Adrenal gland (tissue), 12 donors: ENCODE data around the gene CCDC78. TPM values are rescaled to one million over a fixed set of nuclear protein-coding genes. Genes with fewer than 3 reads are reported as not detected.

ENCODE experiments used
- DNase-seq, 7 donors: peaks; one replicate each; pipeline ENCODE4 v3.0.0-alpha.2; 2019 to 2020
- H3K27ac ChIP-seq, 5 donors: fragments of 200-600 bp; sonication (generic) in 4 of 5; 1 replicate in 3 of 5; 2 replicates in 2 of 5; pipeline versions ENCODE4 v1.5.1 to v1.8.0; 2016 to 2020; ENCODE audit warnings: mild to moderate bottlenecking in 1 of 5
- H3K27me3 ChIP-seq: fragments of 200-600 bp; 2 replicates; pipeline ENCODE4 v1.8.0; 2021
- H3K36me3 ChIP-seq, 2 donors: fragments of 200-600 bp; replicated peaks in 1 of 2; 1 replicate in 1 of 2; 2 replicates in 1 of 2; pipeline versions ENCODE4 v1.5.1 to v1.8.0; 2018 to 2022
- H3K4me1 ChIP-seq, 2 donors: fragments of 200-600 bp; replicated peaks in 1 of 2; 1 replicate in 1 of 2; 2 replicates in 1 of 2; pipeline versions ENCODE4 v1.5.1 to v1.8.0; 2018 to 2021
- H3K4me3 ChIP-seq, 4 donors: fragments of 200-600 bp; sonication (generic) in 3 of 4; one replicate each; pipeline ENCODE4 v1.5.1; 2016 to 2018
- H3K9me3 ChIP-seq, 3 donors: fragments of 200-600 bp; sonication (generic) in 1 of 3; replicated peaks in 1 of 3; 1 replicate in 2 of 3; 2 replicates in 1 of 3; pipeline versions ENCODE4 v1.5.1 to v1.8.0; 2016 to 2021
- POLR2A ChIP-seq, 2 donors: fragments of 450-650 bp; IDR thresholded peaks; one replicate each; pipeline ENCODE4 v1.6.1; 2017; ENCODE audit warnings: antibody characterized with exemption in 2 of 2, mild to moderate bottlenecking in 2 of 2, moderate library complexity in 1 of 2
- WGBS, 4 donors: extraction: QIAGEN DNeasy Blood & Tissue Kit in 2 of 4; methylation state at CpG; one replicate each; pipeline versions ENCODE4 v1.1.5 to v1.1.7; 2013 to 2017; 5-methylcytosine and 5-hydroxymethylcytosine counted together
- intact Hi-C, 2 donors: fragments of 100-400 bp; cut with DNase I; formaldehyde crosslinking; loops; one replicate each; pipeline versions ENCODE4 v1.14.1 to v1.15.0; 2022 to 2023
- polyA plus RNA-seq, 3 donors: library from polyadenylated mRNA; stranded (reverse); fragments of 200-250 nt in 2 of 3; fragments of 350-450 nt in 1 of 3; fragmentation: Illumina TruSeq in 1 of 3; extraction: RNeasy Lipid Tissue Mini Kit (QIAGEN cat#74804) in 1 of 3; gene quantifications; one replicate each; pipeline ENCODE4 v1.2.3, GENCODE V29; 2013 to 2014
- total RNA-seq, 9 donors: library from RNA; depleted of rRNA in 4 of 9; stranded (reverse); fragments of >200 nt in 4 of 9; fragments of 120-200 nt in 1 of 9; fragmentation: NEBNext Ultra II Directional in 1 of 9; extraction: Animal tissue kit (Norgen Biotek cat#: 25700) in 1 of 9; gene quantifications; one replicate each; pipeline versions ENCODE4 v1.1.0 to v1.2.4, GENCODE V29; 2013 to 2023
- TF ChIP-seq, protein P1 (sequence below), 6 experiments: fragments of 450-650 bp in 4 of 6; fragments of 200-600 bp in 2 of 6; sonication (generic) in 1 of 6; IDR thresholded peaks; 1 replicate in 5 of 6; 2 replicates in 1 of 6; pipeline versions ENCODE4 v1.5.1 to v1.8.0; 2016 to 2021; ENCODE audit warnings: antibody characterized with exemption in 6 of 6, mild to moderate bottlenecking in 2 of 6, moderate library complexity in 1 of 6
- donor health status: healthy with polysubstance abuse.
- donor health status: Bipolar disorder and iron deficiency.
- donor health status: DM: yes; HTN: yes; CAD: no.
- donor health status: DM: no; HTN: no; CAD: no.
- donor health status: DM: no; HTN: no; CAD: no.
- donor health status: DM: yes; HTN: yes; CAD: no.

The CCDC78 gene
- total and polyA plus RNA-seq, 12 donors, result 0.17 to 49.9 (median 0.85) TPM; not detected in 2

- 9 to 28% (median 20%) methylated on average over 9 to 30 of the region's 30 CpGs for WGBS, 4 donors
- DNase-seq, result peak; percentile 64 to 95 (median 81)
- H3K27me3 ChIP-seq, result peaks cover 25% of the 10 kb centered on the region
- H3K4me3 ChIP-seq, result no peak overlapping the region
- intact Hi-C loops, result loop anchor here (5.0 to 10.0 kb wide), 4 partner anchors 72 to 347 kb away; partner anchors contain the start of genes CHTF18 (in 1 of the 2) and RPUSD1 (in 1 of the 2)
- no peaks in the 10 kb centered on the region for H3K9me3 ChIP-seq
- peaks cover 5 to 11% of the 10 kb centered on the region in 2 donors for H3K4me1 ChIP-seq
- H3K36me3 ChIP-seq, result no peaks in the 10 kb centered on the region
- peak overlapping the region in 1 of 5 donors; percentile 60 for H3K27ac ChIP-seq
- TF ChIP-seq, protein P1, sequence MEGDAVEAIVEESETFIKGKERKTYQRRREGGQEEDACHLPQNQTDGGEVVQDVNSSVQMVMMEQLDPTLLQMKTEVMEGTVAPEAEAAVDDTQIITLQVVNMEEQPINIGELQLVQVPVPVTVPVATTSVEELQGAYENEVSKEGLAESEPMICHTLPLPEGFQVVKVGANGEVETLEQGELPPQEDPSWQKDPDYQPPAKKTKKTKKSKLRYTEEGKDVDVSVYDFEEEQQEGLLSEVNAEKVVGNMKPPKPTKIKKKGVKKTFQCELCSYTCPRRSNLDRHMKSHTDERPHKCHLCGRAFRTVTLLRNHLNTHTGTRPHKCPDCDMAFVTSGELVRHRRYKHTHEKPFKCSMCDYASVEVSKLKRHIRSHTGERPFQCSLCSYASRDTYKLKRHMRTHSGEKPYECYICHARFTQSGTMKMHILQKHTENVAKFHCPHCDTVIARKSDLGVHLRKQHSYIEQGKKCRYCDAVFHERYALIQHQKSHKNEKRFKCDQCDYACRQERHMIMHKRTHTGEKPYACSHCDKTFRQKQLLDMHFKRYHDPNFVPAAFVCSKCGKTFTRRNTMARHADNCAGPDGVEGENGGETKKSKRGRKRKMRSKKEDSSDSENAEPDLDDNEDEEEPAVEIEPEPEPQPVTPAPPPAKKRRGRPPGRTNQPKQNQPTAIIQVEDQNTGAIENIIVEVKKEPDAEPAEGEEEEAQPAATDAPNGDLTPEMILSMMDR (IDR thresholded peaks at IDR 0.05), result no peak
Observed at GRCh38 chr16:709566-710499, 16.4 kb downstream of the CCDC78 start.

DNA sequence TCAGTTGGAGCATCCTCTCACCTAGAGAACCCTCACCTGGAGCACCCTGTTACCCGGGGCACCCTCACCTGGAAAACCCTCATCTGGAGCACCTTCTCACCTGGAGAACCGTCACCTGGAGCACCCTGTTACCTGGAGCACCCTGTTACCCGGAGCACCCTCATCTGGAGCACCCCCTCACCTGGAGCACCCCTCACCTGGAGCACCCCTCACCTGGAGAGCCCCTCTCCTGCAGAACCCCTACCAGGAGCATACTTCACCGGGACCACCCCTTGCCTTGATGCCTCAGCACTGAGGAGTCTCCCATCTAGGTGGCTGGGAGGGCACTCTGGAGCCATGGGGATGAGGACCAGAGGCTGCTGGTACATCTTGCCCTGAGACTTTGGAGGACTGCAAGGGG lies 17.3 kb downstream of the CCDC78 start:
- Histone ChIP-seq H3K4me1 (peaks cover 0 to 4% of the 10 kb centered on the region in 2 donors), H3K9me3 (no peaks in the 10 kb centered on the region), H3K27me3 (peaks cover 33% of the 10 kb centered on the region), H3K4me3 (no peak overlapping the region), H3K27ac (peak overlapping the region in 1 of 5 donors; percentile 44), H3K36me3 (no peaks in the 10 kb centered on the region)
- WGBS, 4 donors, result 51 to 88% (median 63%) methylated on average over 3 to 4 of the region's 4 CpGs
- intact Hi-C loops, result loop anchor here in 1 of 2 donors (5.0 kb wide), 1 partner anchor 73 kb away; no protein-coding TSS in a partner anchor
- no peak for TF ChIP-seq POLR2A (IDR thresholded peaks at IDR 0.05)
- TF ChIP-seq, protein P1 (IDR thresholded peaks at IDR 0.05), result no peak
- no peak for DNase-seq

- H3K4me3 ChIP-seq, result no peak overlapping the region
- no peak for TF ChIP-seq POLR2A (IDR thresholded peaks at IDR 0.05)
- TF ChIP-seq, protein P1 (IDR thresholded peaks at IDR 0.05), result no peak
- H3K27ac ChIP-seq, result no peak overlapping the region
- no peak for DNase-seq
- 30 to 68% (median 43%) methylated on average over 1 to 3 of the region's 3 CpGs for WGBS, 4 donors
- H3K27me3 ChIP-seq, result peaks cover 43% of the 10 kb centered on the region
- intact Hi-C loops, result loop anchor here in 1 of 2 donors (5.0 kb wide), 1 partner anchor 74 kb away; no protein-coding TSS in a partner anchor
- H3K36me3 ChIP-seq, result no peaks in the 10 kb centered on the region
- peaks cover 0 to 4% of the 10 kb centered on the region in 2 donors for H3K4me1 ChIP-seq
- H3K9me3 ChIP-seq, result no peaks in the 10 kb centered on the region
Observed at GRCh38 chr16:708019-708418, 18.2 kb downstream of the CCDC78 start.

DNA sequence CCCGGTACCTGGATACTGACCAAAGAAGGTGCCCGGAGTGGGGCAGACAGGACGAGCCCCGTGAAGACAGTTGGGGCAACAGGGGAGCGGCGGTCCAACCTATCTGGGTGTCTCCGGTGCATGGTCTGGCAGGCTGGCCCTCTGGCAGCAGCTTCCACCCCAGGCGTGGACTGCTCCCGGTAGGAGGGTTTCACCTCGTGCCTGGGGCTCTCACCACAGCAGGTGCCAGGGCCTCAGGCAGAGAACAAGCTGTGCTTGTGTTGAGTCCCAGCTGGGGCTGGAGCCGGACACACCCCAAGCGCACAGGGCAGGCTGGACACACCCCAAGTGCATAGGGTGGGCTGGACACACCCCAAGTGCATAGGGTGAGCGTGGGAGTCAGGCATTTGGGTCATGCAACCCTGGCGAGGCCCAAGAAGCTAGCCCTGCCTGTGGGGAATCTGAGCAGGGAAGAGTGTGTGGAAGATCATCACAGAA lies 19.1 kb downstream of the CCDC78 start:
- no peak for TF ChIP-seq POLR2A (IDR thresholded peaks at IDR 0.05)
- TF ChIP-seq, protein P1 (IDR thresholded peaks at IDR 0.05), result no peak
- H3K4me3 ChIP-seq, result no peak overlapping the region
- intact Hi-C loops, result loop anchor here in 1 of 2 donors (5.0 kb wide), 1 partner anchor 75 kb away; no protein-coding TSS in a partner anchor
- H3K9me3 ChIP-seq, result no peaks in the 10 kb centered on the region
- H3K36me3 ChIP-seq, result no peaks in the 10 kb centered on the region
- no peaks in the 10 kb centered on the region for H3K4me1 ChIP-seq
- WGBS, 4 donors, result 37 to 48% (median 43%) methylated on average over 10 to 14 of the region's 14 CpGs; no CpG with 5 or more reads in 1 of the 4 donors
- DNase-seq, result peak in 1 of 7 donors; percentile 89
- peak overlapping the region in 1 of 5 donors; percentile 17 for H3K27ac ChIP-seq
- peaks cover 52% of the 10 kb centered on the region for H3K27me3 ChIP-seq
